Stimulated activated CD4-positive, alpha-beta T cell treated with anti-CD3 and anti-CD28 coated beads, Interleukin-1b, Interleukin-23, amount 100 ng/mL, for 48 hours (primary cell): ENCODE results near the gene TSHZ1.

ENCODE experiments used
- DNase-seq: peaks from one replicate; pipeline ENCODE4 v3.0.0-alpha.2; 2020

Gene TSHZ1

GRCh38 chr18:75248426-75249174, 38.0 kb downstream of the TSHZ1 start:
- DNase-seq = no peak

- DNase-seq = no peak
Observed at GRCh38 chr18:75249175-75249518, 38.5 kb downstream of the TSHZ1 start.

GRCh38 chr18:75249672-75250470, 39.3 kb downstream of the TSHZ1 start:
- no peak for DNase-seq

- DNase-seq = no peak
Observed at GRCh38 chr18:75250471-75250821, 39.8 kb downstream of the TSHZ1 start.

GRCh38 chr18:75251466-75251865, 40.9 kb downstream of the TSHZ1 start:
- DNase-seq = no peak

- DNase-seq = no peak
Observed at GRCh38 chr18:75252136-75252535, 41.5 kb downstream of the TSHZ1 start.

- no peak for DNase-seq
Observed at GRCh38 chr18:75253043-75253442, 42.4 kb downstream of the TSHZ1 start.

GRCh38 chr18:75253784-75254183, 43.2 kb downstream of the TSHZ1 start:
- DNase-seq = no peak

GRCh38 chr18:75255094-75255493, 44.5 kb downstream of the TSHZ1 start:
- no peak for DNase-seq

- no peak for DNase-seq
Observed at GRCh38 chr18:75256376-75256775, 45.8 kb downstream of the TSHZ1 start.

- no peak for DNase-seq
Observed at GRCh38 chr18:75257605-75258004, 47.0 kb downstream of the TSHZ1 start.

GRCh38 chr18:75261430-75262223, 51.0 kb downstream of the TSHZ1 start:
- no peak for DNase-seq

GRCh38 chr18:75262511-75262910, 51.9 kb downstream of the TSHZ1 start:
- DNase-seq = no peak

- no peak for DNase-seq
Observed at GRCh38 chr18:75264195-75264594, 53.6 kb downstream of the TSHZ1 start.

- DNase-seq = no peak
Observed at GRCh38 chr18:75264926-75265597, 54.5 kb downstream of the TSHZ1 start.

GRCh38 chr18:75265872-75266271, 55.3 kb downstream of the TSHZ1 start:
- DNase-seq = no peak

- no peak for DNase-seq
Observed at GRCh38 chr18:75267643-75268363, 57.2 kb downstream of the TSHZ1 start.

- no peak for DNase-seq
Observed at GRCh38 chr18:75268364-75268646, 57.7 kb downstream of the TSHZ1 start.

GRCh38 chr18:75269124-75269680, 58.6 kb downstream of the TSHZ1 start:
- no peak for DNase-seq

- DNase-seq = no peak
Observed at GRCh38 chr18:75269696-75270095, 59.1 kb downstream of the TSHZ1 start.

- no peak for DNase-seq
Observed at GRCh38 chr18:75271952-75272351, 61.4 kb downstream of the TSHZ1 start.

GRCh38 chr18:75273817-75274216, 63.2 kb downstream of the TSHZ1 start:
- no peak for DNase-seq
